Measurements from ENCODE around the gene PARK7. TPM values are rescaled to one million over a fixed set of nuclear protein-coding genes. Genes with fewer than 3 reads are reported as not detected.

Gene PARK7
- total RNA-seq, 4 donors from 2014 or later: 291 to 370 (median 332) TPM

GRCh38 chr1:7964476-7964875 lies 3.0 kb downstream of the PARK7 start:
- in situ Hi-C loops (cut with MboI; ENCODE audit: low sequenced_read_pairs in 4 of 4): no loop called here
- ATAC-seq (no peak), DNase-seq (no peak)
- H3K27ac ChIP-seq: peak overlapping the region; percentile 41 to 95 (median 55)
- H3K27me3 ChIP-seq: no peaks in the 10 kb centered on the region
- TF ChIP-seq, protein P1, sequence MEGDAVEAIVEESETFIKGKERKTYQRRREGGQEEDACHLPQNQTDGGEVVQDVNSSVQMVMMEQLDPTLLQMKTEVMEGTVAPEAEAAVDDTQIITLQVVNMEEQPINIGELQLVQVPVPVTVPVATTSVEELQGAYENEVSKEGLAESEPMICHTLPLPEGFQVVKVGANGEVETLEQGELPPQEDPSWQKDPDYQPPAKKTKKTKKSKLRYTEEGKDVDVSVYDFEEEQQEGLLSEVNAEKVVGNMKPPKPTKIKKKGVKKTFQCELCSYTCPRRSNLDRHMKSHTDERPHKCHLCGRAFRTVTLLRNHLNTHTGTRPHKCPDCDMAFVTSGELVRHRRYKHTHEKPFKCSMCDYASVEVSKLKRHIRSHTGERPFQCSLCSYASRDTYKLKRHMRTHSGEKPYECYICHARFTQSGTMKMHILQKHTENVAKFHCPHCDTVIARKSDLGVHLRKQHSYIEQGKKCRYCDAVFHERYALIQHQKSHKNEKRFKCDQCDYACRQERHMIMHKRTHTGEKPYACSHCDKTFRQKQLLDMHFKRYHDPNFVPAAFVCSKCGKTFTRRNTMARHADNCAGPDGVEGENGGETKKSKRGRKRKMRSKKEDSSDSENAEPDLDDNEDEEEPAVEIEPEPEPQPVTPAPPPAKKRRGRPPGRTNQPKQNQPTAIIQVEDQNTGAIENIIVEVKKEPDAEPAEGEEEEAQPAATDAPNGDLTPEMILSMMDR (IDR thresholded peaks at IDR 0.05 in 4 of 5, conservative IDR thresholded peaks at IDR 0.05 in 1 of 5): no peak
- no peak for TF ChIP-seq POLR2A (IDR thresholded peaks at IDR 0.05)
- intact Hi-C loops (cut with DNase I; ENCODE audit: low total_unique reads): loop anchor here (10.0 kb wide), 1 partner anchor 910 kb away; the partner anchor contains the start of gene ENO1
- peaks cover 57 to 58% of the 10 kb centered on the region in 2 donors for H3K4me1 ChIP-seq
- no peaks in the 10 kb centered on the region for H3K9me3 ChIP-seq
- peaks cover 0 to 55% of the 10 kb centered on the region in 2 donors for H3K36me3 ChIP-seq
- H3K4me3 ChIP-seq: no peak overlapping the region

- Histone ChIP-seq H3K27me3 (no peaks in the 10 kb centered on the region), H3K4me3 (no peak overlapping the region), H3K9me3 (no peaks in the 10 kb centered on the region), H3K4me1 (peaks cover 48 to 49% of the 10 kb centered on the region in 2 donors), H3K27ac (peak overlapping the region; percentile 16 to 32 (median 17)), H3K36me3 (peaks cover 0 to 82% of the 10 kb centered on the region in 2 donors)
- intact Hi-C loops (cut with DNase I; ENCODE audit: low total_unique reads) (loop anchor here (10.0 kb wide), 1 partner anchor 908 kb away; the partner anchor contains the start of gene ENO1), in situ Hi-C loops (cut with MboI; ENCODE audit: low sequenced_read_pairs in 4 of 4) (no loop called here)
- TF ChIP-seq, protein P1 (IDR thresholded peaks at IDR 0.05 in 4 of 5, conservative IDR thresholded peaks at IDR 0.05 in 1 of 5): no peak
- TF ChIP-seq POLR2A (IDR thresholded peaks at IDR 0.05): no peak
- ATAC-seq (no peak), DNase-seq (no peak)
Observed at GRCh38 chr1:7967196-7967595, 5.7 kb downstream of the PARK7 start.

GRCh38 chr1:7967651-7968050 lies 6.1 kb downstream of the PARK7 start:
- in situ Hi-C loops (cut with MboI; ENCODE audit: low sequenced_read_pairs in 4 of 4): no loop called here
- no peak for ATAC-seq

DNA sequence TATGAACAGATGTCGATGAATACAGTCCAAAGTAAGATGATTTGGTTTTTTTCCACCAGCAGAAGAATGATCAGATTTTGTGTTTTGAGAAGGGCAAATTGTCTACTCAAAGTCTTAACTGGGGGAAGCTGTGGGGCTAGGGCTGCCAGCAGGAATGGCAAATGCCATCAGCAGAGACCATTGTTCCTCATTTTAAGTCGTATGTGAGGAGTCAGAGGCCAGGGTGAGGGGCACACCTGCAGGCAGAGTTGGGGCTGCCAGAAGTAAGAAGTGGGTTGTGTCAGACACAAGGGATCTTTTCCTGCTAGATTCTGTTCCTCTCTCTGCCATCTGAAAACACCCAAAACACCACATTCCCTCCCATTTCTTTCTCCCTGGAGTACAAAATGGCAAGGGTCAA lies 8.7 kb downstream of the PARK7 start:
- Histone ChIP-seq H3K4me3 (no peak overlapping the region), H3K36me3 (peaks cover 0 to 59% of the 10 kb centered on the region in 2 donors), H3K27me3 (no peaks in the 10 kb centered on the region), H3K4me1 (peaks cover 20 to 23% of the 10 kb centered on the region in 2 donors), H3K9me3 (no peaks in the 10 kb centered on the region), H3K27ac (peak overlapping the region in 1 of 4 donors; percentile 6)
- intact Hi-C loops (cut with DNase I; ENCODE audit: low total_unique reads): no loop called here
- DNase-seq (no peak), ATAC-seq (no peak)
- TF ChIP-seq, protein P1 (IDR thresholded peaks at IDR 0.05 in 4 of 5, conservative IDR thresholded peaks at IDR 0.05 in 1 of 5): no peak
- no peak for TF ChIP-seq POLR2A (IDR thresholded peaks at IDR 0.05)
- in situ Hi-C loops (cut with MboI; ENCODE audit: low sequenced_read_pairs in 4 of 4): loop anchor here in 3 of 4 donors (10.0 kb wide), 3 partner anchors 65 to 375 kb away; partner anchors contain the start of gene SLC45A1 (in 2 of the 3)

More at GRCh38 chr1:7967651-7968050, 6.1 kb downstream of the PARK7 start:
- intact Hi-C loops (cut with DNase I; ENCODE audit: low total_unique reads): loop anchor here (10.0 kb wide), 1 partner anchor 907 kb away; the partner anchor contains the start of gene ENO1
- peaks cover 43 to 44% of the 10 kb centered on the region in 2 donors for H3K4me1 ChIP-seq
- peak overlapping the region in 2 of 4 donors; percentile 16 to 32 for H3K27ac ChIP-seq
- peaks cover 0 to 84% of the 10 kb centered on the region in 2 donors for H3K36me3 ChIP-seq
- H3K9me3 ChIP-seq: no peaks in the 10 kb centered on the region
- DNase-seq: no peak
- no peak overlapping the region for H3K4me3 ChIP-seq
- H3K27me3 ChIP-seq: no peaks in the 10 kb centered on the region
- TF ChIP-seq POLR2A (IDR thresholded peaks at IDR 0.05): no peak
- TF ChIP-seq, protein P1 (IDR thresholded peaks at IDR 0.05 in 4 of 5, conservative IDR thresholded peaks at IDR 0.05 in 1 of 5): no peak

All from gastrocnemius medialis (tissue), 4 donors.